Measurements from ENCODE around the gene GLI2. TPM values are rescaled to one million over a fixed set of nuclear protein-coding genes. Genes with fewer than 3 reads are reported as not detected.

The GLI2 gene
- total RNA-seq, 6 experiments from 2014 or later = 0.09 to 0.73 (median 0.48) TPM

GRCh38 chr2:120716641-120717585 is 18.8 kb upstream of the GLI2 start:
- intact Hi-C loops (cut with DNase I) = no loop called here
- Histone ChIP-seq H3K9me3 (no peaks in the 10 kb centered on the region), H3K4me1 (no peaks in the 10 kb centered on the region), H3K36me3 (no peaks in the 10 kb centered on the region), H3K4me3 (no peak overlapping the region), H3K27me3 (no peaks in the 10 kb centered on the region), H3K27ac (no peak overlapping the region)
- DNase-seq (no peak), ATAC-seq (no peak)
- 38% methylated on average over 6 of the region's 15 CpGs for WGBS (ENCODE audit: insufficient coverage, low coverage, low lambda C conversion rate, missing lambda C conversion rate)
- TF ChIP-seq CTCF (IDR thresholded peaks at IDR 0.05) (no peak), POLR2A (IDR thresholded peaks at IDR 0.05) (no peak)

GRCh38 chr2:120719491-120719890 is 16.2 kb upstream of the GLI2 start:
- no peak for DNase-seq
- Histone ChIP-seq H3K27me3 (no peaks in the 10 kb centered on the region), H3K36me3 (no peaks in the 10 kb centered on the region), H3K27ac (no peak overlapping the region), H3K4me1 (no peaks in the 10 kb centered on the region), H3K9me3 (no peaks in the 10 kb centered on the region), H3K4me3 (no peak overlapping the region)
- no peak for ATAC-seq
- TF ChIP-seq CTCF (IDR thresholded peaks at IDR 0.05) = no peak
- no peak for TF ChIP-seq POLR2A (IDR thresholded peaks at IDR 0.05)
- 53% methylated on average over 7 of the region's 7 CpGs for WGBS (ENCODE audit: insufficient coverage, low coverage, low lambda C conversion rate, missing lambda C conversion rate)
- intact Hi-C loops (cut with DNase I) = no loop called here

- Histone ChIP-seq H3K27me3 (no peaks in the 10 kb centered on the region), H3K27ac (no peak overlapping the region), H3K36me3 (no peaks in the 10 kb centered on the region), H3K4me3 (no peak overlapping the region), H3K4me1 (no peaks in the 10 kb centered on the region), H3K9me3 (no peaks in the 10 kb centered on the region)
- intact Hi-C loops (cut with DNase I) = no loop called here
- DNase-seq (no peak), ATAC-seq (no peak)
- TF ChIP-seq CTCF (IDR thresholded peaks at IDR 0.05) (no peak), POLR2A (IDR thresholded peaks at IDR 0.05) (no peak)
- WGBS (ENCODE audit: insufficient coverage, low coverage, low lambda C conversion rate, missing lambda C conversion rate) = 70% methylated on average over 7 of the region's 7 CpGs
Measured at GRCh38 chr2:120720231-120720630, 15.4 kb upstream of the GLI2 start.

- ATAC-seq (no peak), DNase-seq (no peak)
- H3K27me3 ChIP-seq = no peaks in the 10 kb centered on the region
- H3K36me3 ChIP-seq = no peaks in the 10 kb centered on the region
- H3K4me3 ChIP-seq = no peak overlapping the region
- TF ChIP-seq POLR2A (IDR thresholded peaks at IDR 0.05) (no peak), CTCF (IDR thresholded peaks at IDR 0.05) (no peak)
- WGBS (ENCODE audit: insufficient coverage, low coverage, low lambda C conversion rate, missing lambda C conversion rate) = 83% methylated on average over 5 of the region's 8 CpGs
- H3K9me3 ChIP-seq = no peaks in the 10 kb centered on the region
- intact Hi-C loops (cut with DNase I) = no loop called here
- no peak overlapping the region for H3K27ac ChIP-seq
- H3K4me1 ChIP-seq = no peaks in the 10 kb centered on the region
Measured at GRCh38 chr2:120720746-120721375, 14.8 kb upstream of the GLI2 start.

Data from right lobe of liver (tissue), 6 donors.